ENCODE data around the gene TVP23A. TPM values are rescaled to one million over a fixed set of nuclear protein-coding genes. Genes with fewer than 3 reads are reported as not detected.

The TVP23A gene
- total RNA-seq, 1 donor from 2014 or later, result 6.9 TPM

GRCh38 chr16:10859658-10860057 is 41.1 kb upstream of the TVP23A start:
- DNase-seq (ENCODE audit: low read depth, low spot score), result no peak
- Mint-ChIP-seq H3K4me1 (no peaks in the 10 kb centered on the region), H3K27me3 (ENCODE audit: low read depth) (peaks cover 45% of the 10 kb centered on the region), H3K9me3 (peaks cover 7% of the 10 kb centered on the region), H3K36me3 (ENCODE audit: low read depth) (no peaks in the 10 kb centered on the region), H3K27ac (ENCODE audit: unreplicated experiment) (no peak overlapping the region), H3K4me3 (no peak overlapping the region)
- no peak for TF ChIP-seq CTCF (conservative IDR thresholded peaks at IDR 0.05)

- no peak for TF ChIP-seq CTCF (conservative IDR thresholded peaks at IDR 0.05)
- no peak overlapping the region for H3K27ac Mint-ChIP-seq (ENCODE audit: unreplicated experiment)
- H3K27me3 Mint-ChIP-seq (ENCODE audit: low read depth), result peaks cover 40% of the 10 kb centered on the region
- no peak for DNase-seq (ENCODE audit: low read depth, low spot score)
- H3K4me3 Mint-ChIP-seq, result no peak overlapping the region
- no peaks in the 10 kb centered on the region for H3K4me1 Mint-ChIP-seq
- H3K36me3 Mint-ChIP-seq (ENCODE audit: low read depth), result no peaks in the 10 kb centered on the region
- H3K9me3 Mint-ChIP-seq, result peaks cover 7% of the 10 kb centered on the region
Observed at GRCh38 chr16:10859020-10859419, 40.4 kb upstream of the TVP23A start.

GRCh38 chr16:10858203-10858602 is 39.6 kb upstream of the TVP23A start:
- Mint-ChIP-seq H3K27me3 (ENCODE audit: low read depth) (peaks cover 34% of the 10 kb centered on the region), H3K36me3 (ENCODE audit: low read depth) (no peaks in the 10 kb centered on the region)

GRCh38 chr16:10856042-10856441 is 37.4 kb upstream of the TVP23A start:
- no peaks in the 10 kb centered on the region for H3K36me3 Mint-ChIP-seq (ENCODE audit: low read depth)
- no peak for TF ChIP-seq CTCF (conservative IDR thresholded peaks at IDR 0.05)
- no peaks in the 10 kb centered on the region for H3K4me1 Mint-ChIP-seq
- no peak for DNase-seq (ENCODE audit: low read depth, low spot score)
- H3K4me3 Mint-ChIP-seq, result no peak overlapping the region
- H3K9me3 Mint-ChIP-seq, result peaks cover 7% of the 10 kb centered on the region
- H3K27me3 Mint-ChIP-seq (ENCODE audit: low read depth), result peaks cover 12% of the 10 kb centered on the region
- H3K27ac Mint-ChIP-seq (ENCODE audit: unreplicated experiment), result no peak overlapping the region

More at GRCh38 chr16:10858203-10858602, 39.6 kb upstream of the TVP23A start:
- H3K9me3 Mint-ChIP-seq, result peaks cover 7% of the 10 kb centered on the region
- no peaks in the 10 kb centered on the region for H3K4me1 Mint-ChIP-seq
- no peak for TF ChIP-seq CTCF (conservative IDR thresholded peaks at IDR 0.05)
- DNase-seq (ENCODE audit: low read depth, low spot score), result no peak
- H3K27ac Mint-ChIP-seq (ENCODE audit: unreplicated experiment), result no peak overlapping the region
- H3K4me3 Mint-ChIP-seq, result no peak overlapping the region

GRCh38 chr16:10852948-10853347 is 34.4 kb upstream of the TVP23A start:
- Mint-ChIP-seq H3K27me3 (ENCODE audit: low read depth) (peaks cover 3% of the 10 kb centered on the region), H3K36me3 (ENCODE audit: low read depth) (no peaks in the 10 kb centered on the region), H3K4me1 (no peaks in the 10 kb centered on the region), H3K4me3 (no peak overlapping the region), H3K27ac (ENCODE audit: unreplicated experiment) (no peak overlapping the region), H3K9me3 (no peaks in the 10 kb centered on the region)
- no peak for DNase-seq (ENCODE audit: low read depth, low spot score)
- TF ChIP-seq CTCF (conservative IDR thresholded peaks at IDR 0.05), result no peak

GRCh38 chr16:10852286-10852685 is 33.7 kb upstream of the TVP23A start:
- no peak overlapping the region for H3K27ac Mint-ChIP-seq (ENCODE audit: unreplicated experiment)
- no peak for DNase-seq (ENCODE audit: low read depth, low spot score)
- H3K9me3 Mint-ChIP-seq, result no peaks in the 10 kb centered on the region
- TF ChIP-seq CTCF (conservative IDR thresholded peaks at IDR 0.05), result no peak
- H3K4me3 Mint-ChIP-seq, result no peak overlapping the region
- no peaks in the 10 kb centered on the region for H3K36me3 Mint-ChIP-seq (ENCODE audit: low read depth)
- H3K4me1 Mint-ChIP-seq, result no peaks in the 10 kb centered on the region
- H3K27me3 Mint-ChIP-seq (ENCODE audit: low read depth), result peaks cover 3% of the 10 kb centered on the region
